PC-3 (cell line): ENCODE measurements around the gene GRIN2A. TPM values are rescaled to one million over a fixed set of nuclear protein-coding genes. Genes with fewer than 3 reads are reported as not detected.

ENCODE experiments used
- ATAC-seq: fragments of 200-7000 bp; cut with Tn5 transposase; 2 replicates; pipeline ENCODE4 v1.9.1; 2020; ENCODE audit warnings: mild to moderate bottlenecking, moderate library complexity
- BruUV-seq: library from RNA; stranded (reverse); fragments of 400-500 nt; replicated peaks from 2 replicates; lab custom pipeline; 2021; lab: Mats Ljungman, UMichigan
- CTCF ChIA-PET: fragments of 300-600 bp; sonication (Branson Sonifier 250); formaldehyde crosslinking; loops from one replicate; lab custom pipeline; 2022; ENCODE audit warnings: antibody characterized with exemption; lab: Charles Lee
- POLR2A ChIA-PET: fragments of 300-600 bp; sonication (Branson Sonifier 250); formaldehyde crosslinking; loops from one replicate; lab custom pipeline; 2022; ENCODE audit warnings: antibody characterized with exemption; ENCODE audit not compliant: unreplicated experiment; lab: Charles Lee
- DNase-seq: peaks from one replicate; pipeline ENCODE4 v3.0.0-alpha.2; 2015
- H2AFZ ChIP-seq: fragments of 300-600 bp; sonication (generic); 2 replicates; pipeline ENCODE4 v1.6.0; 2016; ENCODE audit warnings: antibody characterized with exemption, low read length
- H3F3A ChIP-seq: fragments of 300-600 bp; sonication (generic); one replicate; pipeline ENCODE4 v1.6.0; 2017; ENCODE audit warnings: antibody characterized with exemption, low read length, control low read depth, mild to moderate bottlenecking; ENCODE audit not compliant: unreplicated experiment
- H3K27ac ChIP-seq: fragments of 300-600 bp; sonication (generic); 2 replicates; pipeline ENCODE4 v1.5.1; 2016; ENCODE audit warnings: mild to moderate bottlenecking, low read length
- H3K27me3 ChIP-seq: fragments of 300-600 bp; sonication (generic); 2 replicates; pipeline ENCODE4 v1.6.1; 2016; ENCODE audit warnings: low read length, mixed read lengths
- H3K36me3 ChIP-seq: fragments of 300-600 bp; sonication (generic); 2 replicates; pipeline ENCODE4 v1.6.1; 2016; ENCODE audit warnings: low read depth, mixed run types, low read length, mixed read lengths
- H3K4me1 ChIP-seq: fragments of 300-600 bp; sonication (generic); 2 replicates; pipeline ENCODE4 v1.5.1; 2016; ENCODE audit warnings: low read length; ENCODE audit not compliant: insufficient read depth
- H3K4me2 ChIP-seq: fragments of 300-600 bp; sonication (generic); 2 replicates; pipeline ENCODE4 v1.6.0; 2016; ENCODE audit warnings: low read length
- H3K4me3 ChIP-seq: fragments of 300-600 bp; sonication (generic); 2 replicates; pipeline ENCODE4 v1.5.1; 2016; ENCODE audit warnings: mild to moderate bottlenecking, low read length, mixed read lengths
- H3K79me2 ChIP-seq: fragments of 300-600 bp; sonication (generic); 2 replicates; pipeline ENCODE4 v1.6.1; 2017; ENCODE audit warnings: low read length, mixed read lengths
- H3K9ac ChIP-seq: fragments of 300-600 bp; sonication (generic); 2 replicates; pipeline ENCODE4 v1.6.0; 2016; ENCODE audit warnings: mild to moderate bottlenecking, low read length
- H3K9me2 ChIP-seq: fragments of 300-600 bp; sonication (generic); replicated peaks from 2 replicates; pipeline ENCODE4 v1.6.1; 2016; ENCODE audit warnings: mixed run types, low read length, mixed read lengths
- H3K9me3 ChIP-seq: fragments of 300-600 bp; sonication (generic); 2 replicates; pipeline ENCODE4 v1.6.1; 2016; ENCODE audit warnings: low read length, mixed read lengths
- H4K20me1 ChIP-seq: fragments of 300-600 bp; sonication (generic); 2 replicates; pipeline ENCODE4 v1.6.1; 2016; ENCODE audit warnings: low read length, mixed read lengths
- CTCF ChIP-seq: fragments of 300-600 bp; sonication (generic); conservative IDR thresholded peaks from 2 replicates; pipeline ENCODE4 v1.5.1; 2017; ENCODE audit warnings: antibody characterized with exemption, low read depth, mild to moderate bottlenecking, low read length
- EZH2 ChIP-seq: fragments of 300-600 bp; sonication (generic); IDR thresholded peaks from one replicate; pipeline ENCODE4 v1.6.1; 2017; ENCODE audit warnings: antibody characterized with exemption, mild to moderate bottlenecking, low read length; ENCODE audit not compliant: unreplicated experiment
- EZH2phosphoT487 ChIP-seq: fragments of 300-600 bp; sonication (generic); IDR thresholded peaks from 2 replicates; pipeline ENCODE4 v1.6.1; 2018; ENCODE audit warnings: mild to moderate bottlenecking, antibody characterized with exemption, low read length, borderline replicate concordance
- intact Hi-C: fragments of 100-400 bp; cut with micrococcal nuclease; formaldehyde crosslinking; loops from 2 replicates; pipeline ENCODE4 v1.9.0; 2023
- total RNA-seq: library from RNA; depleted of rRNA; stranded (reverse); fragments of >200 nt; gene quantifications from 2 replicates; pipeline ENCODE4 v1.2.3, GENCODE V29; 2014

Gene GRIN2A
- total RNA-seq, 1 experiment from 2014 or later: 0.04 TPM

- H4K20me1 ChIP-seq: no peaks in the 10 kb centered on the region
- ATAC-seq (no peak), DNase-seq (peak; percentile 50)
- H3K9me3 ChIP-seq: no peaks in the 10 kb centered on the region
- no peak overlapping the region for H3K4me2 ChIP-seq
- no TSS peak for BruUV-seq
- intact Hi-C loops: no loop called here
- H3K9ac ChIP-seq: no peak overlapping the region
- ChIA-PET CTCF (no interaction called here), POLR2A (no interaction called here)
- no peaks in the 10 kb centered on the region for H3F3A ChIP-seq
- peak overlapping the region; percentile 7; the same call in 1 of the 2 replicates for H3K27ac ChIP-seq
- no peaks in the 10 kb centered on the region for H3K36me3 ChIP-seq
- no peak for TF ChIP-seq CTCF
- no peak for TF ChIP-seq EZH2
- H3K4me3 ChIP-seq: no peak overlapping the region
- no peaks in the 10 kb centered on the region for H3K4me1 ChIP-seq
- H3K79me2 ChIP-seq: no peaks in the 10 kb centered on the region
- no peaks in the 10 kb centered on the region for H3K27me3 ChIP-seq
- H2AFZ ChIP-seq: no peak overlapping the region
- H3K9me2 ChIP-seq: no peaks in the 10 kb centered on the region
Observed at GRCh38 chr16:10090816-10091215, 91.4 kb downstream of the GRIN2A start.

GRCh38 chr16:10088380-10088793, 93.8 kb downstream of the GRIN2A start:
- Histone ChIP-seq H3K9me2 (no peaks in the 10 kb centered on the region), H2AFZ (no peak overlapping the region), H3K36me3 (no peaks in the 10 kb centered on the region), H3K4me1 (no peaks in the 10 kb centered on the region; the same call in 1 of the 2 replicates), H3K4me2 (no peak overlapping the region), H3F3A (no peaks in the 10 kb centered on the region), H3K79me2 (no peaks in the 10 kb centered on the region), H3K9ac (no peak overlapping the region), H4K20me1 (no peaks in the 10 kb centered on the region), H3K27me3 (no peaks in the 10 kb centered on the region), H3K27ac (no peak overlapping the region), H3K9me3 (no peaks in the 10 kb centered on the region), H3K4me3 (no peak overlapping the region)
- CTCF ChIA-PET: no interaction called here
- BruUV-seq: no TSS peak
- no peak for ATAC-seq
- DNase-seq: no peak
- no peak for TF ChIP-seq EZH2
- no peak for TF ChIP-seq EZH2phosphoT487
- no peak for TF ChIP-seq CTCF
- POLR2A ChIA-PET: no interaction called here
- intact Hi-C loops: no loop called here

GRCh38 chr16:10087151-10087550, 95.1 kb downstream of the GRIN2A start:
- Histone ChIP-seq H3K4me2 (no peak overlapping the region), H4K20me1 (no peaks in the 10 kb centered on the region), H3F3A (no peaks in the 10 kb centered on the region), H3K4me1 (peaks cover 3% of the 10 kb centered on the region; the same call in 1 of the 2 replicates), H3K4me3 (no peak overlapping the region), H2AFZ (no peak overlapping the region), H3K27ac (no peak overlapping the region), H3K9me3 (no peaks in the 10 kb centered on the region), H3K9me2 (no peaks in the 10 kb centered on the region), H3K27me3 (no peaks in the 10 kb centered on the region), H3K79me2 (no peaks in the 10 kb centered on the region), H3K36me3 (no peaks in the 10 kb centered on the region), H3K9ac (no peak overlapping the region)
- no TSS peak for BruUV-seq
- POLR2A ChIA-PET: no interaction called here
- TF ChIP-seq CTCF (no peak), EZH2phosphoT487 (no peak), EZH2 (no peak)
- DNase-seq: no peak
- ATAC-seq: no peak
- intact Hi-C loops: no loop called here
- CTCF ChIA-PET: no interaction called here
